K562 (cell line): Measurements from ENCODE around the gene RPUSD2. TPM values are rescaled to one million over a fixed set of nuclear protein-coding genes. Genes with fewer than 3 reads are reported as not detected.

Experiments
- ARHGAP35 ChIP-seq: fragments of 450-650 bp; IDR thresholded peaks from 2 replicates; pipeline ENCODE4 v1.6.1; 2018; ENCODE audit not compliant: partially characterized antibody
- BHLHE40 ChIP-seq: IDR thresholded peaks from 2 replicates; pipeline ENCODE4 v1.6.1; 2011; ENCODE audit warnings: low read length, improper control_type of control experiment
- CTCF ChIP-seq, 3 experiments: IDR thresholded peaks in 2 of 3; conservative IDR thresholded peaks in 1 of 3; 2 replicates each; pipeline ENCODE4 v1.5.1; 2011 to 2012; ENCODE audit warnings: low read length in 3 of 3, mild to moderate bottlenecking in 3 of 3, control low read depth in 2 of 3, improper control_type of control experiment in 1 of 3, inconsistent platforms in 1 of 3, low read depth in 1 of 3, mixed read lengths in 1 of 3, moderate library complexity in 1 of 3; ENCODE audit not compliant: insufficient read depth in 2 of 3
- HDAC2 ChIP-seq: fragments of 450-650 bp; IDR thresholded peaks from 2 replicates; pipeline ENCODE4 v1.6.1; 2016; ENCODE audit warnings: mild to moderate bottlenecking
- HMG20A ChIP-seq: fragments of 450-650 bp; formaldehyde crosslinking; conservative IDR thresholded peaks from 2 replicates; pipeline ENCODE4 v1.4.0; 2020; ENCODE audit warnings: mild to moderate bottlenecking, mixed read lengths
- MIER1 ChIP-seq: fragments of 450-650 bp; IDR thresholded peaks from 2 replicates; pipeline ENCODE4 v1.6.1; 2016; ENCODE audit warnings: antibody characterized with exemption, mild to moderate bottlenecking, low read depth
- NCOA4 ChIP-seq: fragments of 450-650 bp; IDR thresholded peaks from 2 replicates; pipeline ENCODE4 v1.6.1; 2018; ENCODE audit warnings: mild to moderate bottlenecking; ENCODE audit not compliant: partially characterized antibody
- NFXL1 ChIP-seq: fragments of 450-650 bp; formaldehyde crosslinking; IDR thresholded peaks from 2 replicates; pipeline ENCODE4 v1.4.0; 2021; ENCODE audit warnings: mild to moderate bottlenecking
- NONO ChIP-seq, 2 experiments: fragments of 200-400 bp in 1 of 2; fragments of 450-650 bp in 1 of 2; formaldehyde crosslinking in 1 of 2; IDR thresholded peaks; 2 replicates each; pipeline ENCODE4 v1.6.1; 2017; ENCODE audit warnings: low read depth in 2 of 2, mild to moderate bottlenecking in 2 of 2, moderate library complexity in 2 of 2, low read length in 1 of 2
- SIRT6 ChIP-seq: IDR thresholded peaks from one replicate; pipeline ENCODE4 v1.6.1; 2012; ENCODE audit warnings: low read depth, mild to moderate bottlenecking, control low read depth, inconsistent platforms, low read length, moderate library complexity
- USF2 ChIP-seq: sonication (generic); formaldehyde crosslinking; IDR thresholded peaks from 2 replicates; pipeline ENCODE4 v1.5.0; 2020; ENCODE audit warnings: missing genetic modification reagents
- ZBED1 ChIP-seq: IDR thresholded peaks from 2 replicates; pipeline ENCODE4 v1.6.1; 2014
- ZFP1 ChIP-seq: fragments of 450-650 bp; formaldehyde crosslinking; IDR thresholded peaks from 2 replicates; pipeline ENCODE4 v1.4.0; 2020; ENCODE audit warnings: mild to moderate bottlenecking, mixed read lengths
- ZNF174 ChIP-seq: fragments of 250-450 bp; sonication (Bioruptor Pico); IDR thresholded peaks from 2 replicates; pipeline ENCODE4 v1.4.0; 2020; ENCODE audit warnings: mild to moderate bottlenecking
- ZNF431 ChIP-seq: sonication (generic); formaldehyde crosslinking; IDR thresholded peaks from 2 replicates; pipeline ENCODE4 v1.8.0; 2022; ENCODE audit warnings: mild to moderate bottlenecking, missing genetic modification reagents
- ZSCAN32 ChIP-seq: fragments of 450-650 bp; formaldehyde crosslinking; IDR thresholded peaks from 2 replicates; pipeline ENCODE4 v1.4.0; 2020; ENCODE audit warnings: mild to moderate bottlenecking, moderate library complexity
- polyA plus RNA-seq, 8 experiments: library from polyadenylated mRNA; depleted of rRNA in 4 of 8; stranded (reverse) in 5 of 8; unstranded in 3 of 8; fragments of >200 nt; fragmentation: Nextera tagmentation in 2 of 8; fragmentation: Illumina TruSeq in 1 of 8; extraction: Ambion mirVana in 2 of 8; extraction: Trizol in 1 of 8; gene quantifications; 2 replicates each; pipeline versions ENCODE4 v1.2.1 to v1.2.3, GENCODE V29; 2011 to 2014; ENCODE audit warnings: inconsistent platforms in 1 of 8, missing spikeins in 1 of 8
- total RNA-seq, 7 experiments: library from RNA; depleted of rRNA in 6 of 7; stranded (reverse); fragments of >200 nt in 6 of 7; fragmentation: Illumina TruSeq in 2 of 7; extraction: Trizol in 2 of 7; gene quantifications; 2 replicates each; pipeline versions ENCODE4 v1.2.1 to v1.2.3, GENCODE V29; 2011 to 2021; ENCODE audit warnings: low replicate concordance in 1 of 7
- TF ChIP-seq, protein P1 (sequence below): sonication (generic); formaldehyde crosslinking; IDR thresholded peaks from 2 replicates; pipeline ENCODE4 v1.8.0; 2022; ENCODE audit warnings: mild to moderate bottlenecking, missing genetic modification reagents
- TF ChIP-seq, protein P2 (sequence below): IDR thresholded peaks from 2 replicates; pipeline ENCODE4 v1.6.1; 2014; ENCODE audit warnings: antibody characterized with exemption

RPUSD2 gene
- total and polyA plus RNA-seq, 9 of the 15 experiments (the other 6 are each of a cell fraction or from before 2014, with no cell fraction given) = 3.7 to 30.2 (median 14.3) TPM

- TF ChIP-seq SIRT6 (no peak), NCOA4 (no peak), NFXL1 (CRISPR knock-in tag) (no peak), USF2 (CRISPR knock-in tag) (peak; percentile 90), ZNF431 (no peak), HMG20A (CRISPR knock-in tag) (no peak), ZSCAN32 (CRISPR knock-in tag) (no peak), BHLHE40 (peak; percentile 77), ZFP1 (no peak), ZNF174 (CRISPR knock-in tag) (no peak), ARHGAP35 (peak; percentile 21), ZBED1 (peak; percentile 70; the same call in 1 of the 2 replicates), HDAC2 (peak; percentile 85; the same call in 1 of the 2 replicates), MIER1 (0 out of 2 replicates have a peak, but pooled peaks have one; percentile 52), NONO (IDR thresholded peaks at IDR 0.05; ENCODE audit: low read depth in 2 of 2, low read length in 1 of 2) (no peak), CTCF (IDR thresholded peaks at IDR 0.05 in 2 of 3, conservative IDR thresholded peaks at IDR 0.05 in 1 of 3; ENCODE audit: insufficient read depth in 2 of 3, low read depth in 1 of 3, low read length in 3 of 3) (no peak)
- TF ChIP-seq, protein P1, sequence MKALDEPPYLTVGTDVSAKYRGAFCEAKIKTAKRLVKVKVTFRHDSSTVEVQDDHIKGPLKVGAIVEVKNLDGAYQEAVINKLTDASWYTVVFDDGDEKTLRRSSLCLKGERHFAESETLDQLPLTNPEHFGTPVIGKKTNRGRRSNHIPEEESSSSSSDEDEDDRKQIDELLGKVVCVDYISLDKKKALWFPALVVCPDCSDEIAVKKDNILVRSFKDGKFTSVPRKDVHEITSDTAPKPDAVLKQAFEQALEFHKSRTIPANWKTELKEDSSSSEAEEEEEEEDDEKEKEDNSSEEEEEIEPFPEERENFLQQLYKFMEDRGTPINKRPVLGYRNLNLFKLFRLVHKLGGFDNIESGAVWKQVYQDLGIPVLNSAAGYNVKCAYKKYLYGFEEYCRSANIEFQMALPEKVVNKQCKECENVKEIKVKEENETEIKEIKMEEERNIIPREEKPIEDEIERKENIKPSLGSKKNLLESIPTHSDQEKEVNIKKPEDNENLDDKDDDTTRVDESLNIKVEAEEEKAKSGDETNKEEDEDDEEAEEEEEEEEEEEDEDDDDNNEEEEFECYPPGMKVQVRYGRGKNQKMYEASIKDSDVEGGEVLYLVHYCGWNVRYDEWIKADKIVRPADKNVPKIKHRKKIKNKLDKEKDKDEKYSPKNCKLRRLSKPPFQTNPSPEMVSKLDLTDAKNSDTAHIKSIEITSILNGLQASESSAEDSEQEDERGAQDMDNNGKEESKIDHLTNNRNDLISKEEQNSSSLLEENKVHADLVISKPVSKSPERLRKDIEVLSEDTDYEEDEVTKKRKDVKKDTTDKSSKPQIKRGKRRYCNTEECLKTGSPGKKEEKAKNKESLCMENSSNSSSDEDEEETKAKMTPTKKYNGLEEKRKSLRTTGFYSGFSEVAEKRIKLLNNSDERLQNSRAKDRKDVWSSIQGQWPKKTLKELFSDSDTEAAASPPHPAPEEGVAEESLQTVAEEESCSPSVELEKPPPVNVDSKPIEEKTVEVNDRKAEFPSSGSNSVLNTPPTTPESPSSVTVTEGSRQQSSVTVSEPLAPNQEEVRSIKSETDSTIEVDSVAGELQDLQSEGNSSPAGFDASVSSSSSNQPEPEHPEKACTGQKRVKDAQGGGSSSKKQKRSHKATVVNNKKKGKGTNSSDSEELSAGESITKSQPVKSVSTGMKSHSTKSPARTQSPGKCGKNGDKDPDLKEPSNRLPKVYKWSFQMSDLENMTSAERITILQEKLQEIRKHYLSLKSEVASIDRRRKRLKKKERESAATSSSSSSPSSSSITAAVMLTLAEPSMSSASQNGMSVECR (CRISPR knock-in tag) = no peak
- TF ChIP-seq, protein P2, sequence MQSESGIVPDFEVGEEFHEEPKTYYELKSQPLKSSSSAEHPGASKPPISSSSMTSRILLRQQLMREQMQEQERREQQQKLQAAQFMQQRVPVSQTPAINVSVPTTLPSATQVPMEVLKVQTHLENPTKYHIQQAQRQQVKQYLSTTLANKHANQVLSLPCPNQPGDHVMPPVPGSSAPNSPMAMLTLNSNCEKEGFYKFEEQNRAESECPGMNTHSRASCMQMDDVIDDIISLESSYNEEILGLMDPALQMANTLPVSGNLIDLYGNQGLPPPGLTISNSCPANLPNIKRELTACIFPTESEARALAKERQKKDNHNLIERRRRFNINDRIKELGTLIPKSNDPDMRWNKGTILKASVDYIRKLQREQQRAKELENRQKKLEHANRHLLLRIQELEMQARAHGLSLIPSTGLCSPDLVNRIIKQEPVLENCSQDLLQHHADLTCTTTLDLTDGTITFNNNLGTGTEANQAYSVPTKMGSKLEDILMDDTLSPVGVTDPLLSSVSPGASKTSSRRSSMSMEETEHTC = peak; percentile 35; the same call in 1 of the 2 replicates
Measured at GRCh38 chr15:40558952-40559742, 10.0 kb upstream of the RPUSD2 start (continued).
